BLaER1 treated with 17β-estradiol and CSF1 and Interleukin-3, amounts not matched to agents 10 nM and 100 nM (cell line): ENCODE data around the gene FAM107A.

Experiments used
- H3K27ac ChIP-seq, 11 experiments: shearing (Covaris generic); formaldehyde crosslinking; 2 replicates each; pipeline ENCODE4 v1.8.1; 2022
- H3K27me3 ChIP-seq, 11 experiments: shearing (Covaris generic); formaldehyde crosslinking; 2 replicates each; pipeline ENCODE4 v1.8.1; 2022
- H3K36me3 ChIP-seq, 11 experiments: shearing (Covaris generic); formaldehyde crosslinking; 2 replicates each; pipeline ENCODE4 v1.8.1; 2022
- H3K4me1 ChIP-seq, 10 experiments: shearing (Covaris generic); formaldehyde crosslinking; 2 replicates each; pipeline ENCODE4 v1.8.1; 2022
- H3K4me2 ChIP-seq, 11 experiments: shearing (Covaris generic); formaldehyde crosslinking; 2 replicates each; pipeline ENCODE4 v1.8.1; 2022
- H3K4me3 ChIP-seq, 10 experiments: shearing (Covaris generic); formaldehyde crosslinking; 2 replicates each; pipeline ENCODE4 v1.8.1; 2022
- H3K9ac ChIP-seq, 11 experiments: shearing (Covaris generic); formaldehyde crosslinking; 2 replicates each; pipeline ENCODE4 v1.8.1; 2022
- H3K9me3 ChIP-seq, 11 experiments: shearing (Covaris generic); formaldehyde crosslinking; replicated peaks in 1 of 11; 2 replicates each; pipeline ENCODE4 v1.8.1; 2022
- H4K20me1 ChIP-seq, 11 experiments: shearing (Covaris generic); formaldehyde crosslinking; 2 replicates each; pipeline ENCODE4 v1.8.1; 2022
- Cebpa-rat ChIP-seq, 11 experiments: shearing (Covaris generic); IDR thresholded peaks; 2 replicates each; pipeline ENCODE4 v1.8.1; 2022

The FAM107A gene

GRCh38 chr3:58577269-58577821, at the start of gene FAM107A:
Gene FAM107A, minus strand, starts transcription at chr3:58577391. Its CDS starts 7,531 bp downstream, at chr3:58569860.
- H3K27me3 ChIP-seq, result no peaks in the 10 kb centered on the region
- peaks cover 16 to 24% (median 20%) of the 10 kb centered on the region in 10 experiments for H3K4me1 ChIP-seq
- H4K20me1 ChIP-seq, result no peaks in the 10 kb centered on the region
- H3K36me3 ChIP-seq, result no peaks in the 10 kb centered on the region
- no peaks in the 10 kb centered on the region for H3K9me3 ChIP-seq
- no peak within 1 kb of the TSS for H3K4me3 ChIP-seq
- peak within 1 kb of the TSS in 1 of 11 experiments; percentile 15; a peak in 2 of 22 replicates for H3K4me2 ChIP-seq
- no peak within 1 kb of the TSS for H3K9ac ChIP-seq
- no peak for TF ChIP-seq Cebpa-rat (IDR thresholded peaks at IDR 0.05)
- H3K27ac ChIP-seq, result no peak within 1 kb of the TSS

GRCh38 chr3:58625196-58625824, 48.1 kb upstream of the FAM107A start:
- Histone ChIP-seq H3K4me1 (peaks cover 0 to 6% (median 0%) of the 10 kb centered on the region in 10 experiments; a peak in 1 of 20 replicates), H3K27ac (no peak overlapping the region)
- TF ChIP-seq Cebpa-rat (IDR thresholded peaks at IDR 0.05), result no peak

GRCh38 chr3:58624550-58624949, 47.4 kb upstream of the FAM107A start:
- Histone ChIP-seq H3K4me1 (peaks cover 0 to 2% (median 0%) of the 10 kb centered on the region in 10 experiments; a peak in 1 of 20 replicates), H3K9ac (no peak overlapping the region), H3K27me3 (no peaks in the 10 kb centered on the region), H3K36me3 (no peaks in the 10 kb centered on the region), H3K4me2 (no peak overlapping the region), H3K9me3 (no peaks in the 10 kb centered on the region), H3K27ac (no peak overlapping the region), H4K20me1 (no peaks in the 10 kb centered on the region), H3K4me3 (no peak overlapping the region)
- no peak for TF ChIP-seq Cebpa-rat (IDR thresholded peaks at IDR 0.05)

More at GRCh38 chr3:58625196-58625824, 48.1 kb upstream of the FAM107A start:
- Histone ChIP-seq H3K4me2 (no peak overlapping the region), H4K20me1 (no peaks in the 10 kb centered on the region), H3K27me3 (no peaks in the 10 kb centered on the region), H3K9me3 (no peaks in the 10 kb centered on the region), H3K4me3 (no peak overlapping the region), H3K9ac (no peak overlapping the region), H3K36me3 (no peaks in the 10 kb centered on the region)

GRCh38 chr3:58623961-58624360, 46.8 kb upstream of the FAM107A start:
- no peak overlapping the region for H3K27ac ChIP-seq
- H4K20me1 ChIP-seq, result no peaks in the 10 kb centered on the region
- H3K4me1 ChIP-seq, result no peaks in the 10 kb centered on the region
- no peaks in the 10 kb centered on the region for H3K27me3 ChIP-seq
- no peak overlapping the region for H3K9ac ChIP-seq
- H3K36me3 ChIP-seq, result no peaks in the 10 kb centered on the region
- TF ChIP-seq Cebpa-rat (IDR thresholded peaks at IDR 0.05), result no peak
- H3K4me2 ChIP-seq, result no peak overlapping the region
- H3K9me3 ChIP-seq, result no peaks in the 10 kb centered on the region
- no peak overlapping the region for H3K4me3 ChIP-seq

- Histone ChIP-seq H3K9ac (no peak overlapping the region), H3K4me2 (no peak overlapping the region), H3K9me3 (no peaks in the 10 kb centered on the region), H3K27ac (no peak overlapping the region), H3K4me1 (no peaks in the 10 kb centered on the region), H3K36me3 (no peaks in the 10 kb centered on the region), H4K20me1 (no peaks in the 10 kb centered on the region), H3K4me3 (no peak overlapping the region), H3K27me3 (no peaks in the 10 kb centered on the region)
- no peak for TF ChIP-seq Cebpa-rat (IDR thresholded peaks at IDR 0.05)
Measured at GRCh38 chr3:58623478-58623877, 46.3 kb upstream of the FAM107A start.

GRCh38 chr3:58622892-58623291, 45.7 kb upstream of the FAM107A start:
- H4K20me1 ChIP-seq, result no peaks in the 10 kb centered on the region
- H3K4me3 ChIP-seq, result no peak overlapping the region
- H3K27ac ChIP-seq, result no peak overlapping the region
- no peak overlapping the region for H3K9ac ChIP-seq
- no peaks in the 10 kb centered on the region for H3K27me3 ChIP-seq
- H3K9me3 ChIP-seq, result no peaks in the 10 kb centered on the region
- H3K4me1 ChIP-seq, result no peaks in the 10 kb centered on the region
- no peaks in the 10 kb centered on the region for H3K36me3 ChIP-seq
- no peak overlapping the region for H3K4me2 ChIP-seq
- no peak for TF ChIP-seq Cebpa-rat (IDR thresholded peaks at IDR 0.05)

- Histone ChIP-seq H3K9me3 (no peaks in the 10 kb centered on the region), H3K27me3 (no peaks in the 10 kb centered on the region), H3K4me1 (no peaks in the 10 kb centered on the region), H3K27ac (no peak overlapping the region), H3K4me2 (no peak overlapping the region), H4K20me1 (no peaks in the 10 kb centered on the region), H3K4me3 (no peak overlapping the region), H3K9ac (no peak overlapping the region), H3K36me3 (no peaks in the 10 kb centered on the region)
- no peak for TF ChIP-seq Cebpa-rat (IDR thresholded peaks at IDR 0.05)
Measured at GRCh38 chr3:58622436-58622835, 45.2 kb upstream of the FAM107A start.

- TF ChIP-seq Cebpa-rat (IDR thresholded peaks at IDR 0.05), result no peak
- Histone ChIP-seq H3K27me3 (no peaks in the 10 kb centered on the region), H4K20me1 (no peaks in the 10 kb centered on the region), H3K4me2 (no peak overlapping the region), H3K4me1 (no peaks in the 10 kb centered on the region), H3K27ac (no peak overlapping the region), H3K4me3 (no peak overlapping the region), H3K36me3 (no peaks in the 10 kb centered on the region), H3K9ac (no peak overlapping the region), H3K9me3 (no peaks in the 10 kb centered on the region)
Measured at GRCh38 chr3:58621086-58621830, 44.1 kb upstream of the FAM107A start.

GRCh38 chr3:58620421-58620820, 43.2 kb upstream of the FAM107A start:
- H3K9ac ChIP-seq, result no peak overlapping the region
- no peaks in the 10 kb centered on the region for H3K27me3 ChIP-seq
- H3K4me1 ChIP-seq, result no peaks in the 10 kb centered on the region
- no peak overlapping the region for H3K4me3 ChIP-seq
- no peak for TF ChIP-seq Cebpa-rat (IDR thresholded peaks at IDR 0.05)
- no peaks in the 10 kb centered on the region for H3K36me3 ChIP-seq
- H3K27ac ChIP-seq, result no peak overlapping the region
- H3K4me2 ChIP-seq, result no peak overlapping the region
- no peaks in the 10 kb centered on the region for H3K9me3 ChIP-seq
- no peaks in the 10 kb centered on the region for H4K20me1 ChIP-seq
